GM18519 (cell line): Measurements from ENCODE around the gene POLD4.

ENCODE experiments used
- ATAC-seq: cut with Tn5 transposase; IDR thresholded peaks from one replicate; pipeline ENCODE4 v1.9.1; 2021; ENCODE audit warnings: mild to moderate bottlenecking, moderate library complexity; ENCODE audit not compliant: unreplicated experiment, low FRiP score

The POLD4 gene

DNA sequence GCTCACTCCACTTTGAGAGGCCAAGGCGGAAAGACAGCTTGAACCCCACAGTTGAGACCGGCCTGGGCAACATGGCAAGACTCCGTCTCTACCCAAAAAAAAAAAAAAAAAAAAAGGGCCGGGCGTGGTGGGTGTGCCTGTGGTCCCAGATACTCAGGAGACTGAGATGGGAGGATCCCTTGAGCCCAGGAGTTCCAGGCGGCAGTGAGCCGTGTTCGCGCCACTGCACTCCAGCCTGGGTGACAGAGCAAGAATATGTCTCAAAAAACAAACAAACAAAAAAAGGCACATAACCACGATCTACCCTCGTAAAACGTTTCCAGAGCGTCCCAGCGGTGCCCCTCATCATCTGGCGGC is 37.6 kb upstream of the POLD4 start:
- no peak for ATAC-seq

DNA sequence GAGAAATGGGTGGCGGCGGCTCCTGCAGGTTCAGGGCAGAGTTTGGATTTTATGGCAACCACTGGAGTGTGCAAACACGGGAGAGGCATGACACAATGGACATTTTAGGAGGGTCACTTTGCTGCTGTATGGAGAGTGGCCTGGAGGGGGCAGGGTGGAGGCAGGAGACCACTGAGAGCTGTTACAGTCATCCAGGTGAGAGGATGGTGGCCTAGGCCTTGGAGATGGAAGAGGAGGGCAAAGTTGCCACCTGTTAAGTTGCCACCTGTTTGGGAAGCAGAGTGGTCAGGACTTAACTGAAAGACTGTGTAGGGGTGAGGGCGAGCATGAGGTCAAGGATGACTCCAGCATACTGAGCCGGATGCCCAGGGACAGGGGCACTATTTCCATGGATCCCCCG is 36.1 kb upstream of the POLD4 start:
- no peak for ATAC-seq

DNA sequence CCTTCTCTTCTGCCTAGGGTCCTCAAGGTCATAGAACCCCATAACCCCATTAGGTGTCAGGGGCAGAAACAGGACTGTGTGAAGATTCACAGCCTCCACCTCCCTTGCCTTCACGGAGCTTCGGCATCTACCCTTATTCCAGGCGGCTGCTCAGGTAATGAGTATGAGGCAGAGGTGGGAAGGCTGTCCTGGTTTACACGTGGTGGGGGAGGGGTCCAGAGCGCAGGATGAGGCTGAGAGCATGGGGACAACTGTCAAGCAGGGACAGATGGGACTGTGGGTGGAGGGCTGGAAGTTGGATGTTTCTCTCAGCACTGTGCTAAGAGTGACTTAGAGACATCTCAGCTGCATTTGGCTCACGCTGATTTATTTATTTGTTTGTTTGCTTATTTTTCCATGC is 34.2 kb upstream of the POLD4 start:
- ATAC-seq, result no peak

DNA sequence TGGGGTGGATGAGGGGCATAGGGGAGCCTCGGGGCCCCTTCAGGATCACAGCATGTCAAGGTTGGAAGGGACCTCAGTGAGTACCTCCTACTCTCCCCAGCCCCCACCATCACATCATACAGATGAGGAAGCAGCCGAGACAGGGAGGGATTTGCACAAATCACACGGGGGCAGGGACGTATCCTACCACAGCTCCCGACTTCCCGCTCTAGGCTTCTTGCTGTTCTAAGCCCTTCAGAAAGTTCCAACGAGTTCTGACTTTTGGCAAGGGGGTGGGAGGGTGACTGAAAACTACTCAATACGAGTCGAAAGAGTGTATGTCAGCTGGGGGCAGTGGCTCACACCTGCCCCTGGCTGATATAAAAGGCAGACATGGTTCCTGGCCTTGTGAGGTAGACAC is 33.7 kb upstream of the POLD4 start:
- ATAC-seq, result no peak

DNA sequence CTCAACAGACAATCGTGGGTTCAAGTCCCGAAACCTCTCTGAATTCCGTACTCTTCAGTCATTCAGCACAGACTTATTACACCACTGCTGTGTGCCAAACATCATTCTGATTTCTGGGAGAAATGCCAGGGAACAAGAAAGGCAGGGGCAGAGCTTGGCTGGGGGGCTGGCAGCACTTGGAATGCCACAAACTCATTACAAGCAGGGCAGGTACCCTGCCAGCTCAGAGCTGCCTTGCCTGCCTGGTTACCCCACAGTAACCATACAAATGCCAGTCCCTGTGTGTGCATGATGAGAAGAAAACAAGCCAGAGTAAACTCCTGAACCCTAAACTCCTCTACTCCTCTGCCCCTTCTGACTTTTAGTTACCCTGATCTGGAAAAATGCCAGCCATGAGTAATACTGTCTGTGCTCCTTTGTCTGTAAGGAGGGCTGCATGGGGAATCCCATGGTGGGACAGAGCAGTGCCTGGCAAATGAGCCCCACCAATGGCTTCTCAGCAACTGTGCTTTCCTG is 31.6 kb upstream of the POLD4 start:
- ATAC-seq, result no peak

DNA sequence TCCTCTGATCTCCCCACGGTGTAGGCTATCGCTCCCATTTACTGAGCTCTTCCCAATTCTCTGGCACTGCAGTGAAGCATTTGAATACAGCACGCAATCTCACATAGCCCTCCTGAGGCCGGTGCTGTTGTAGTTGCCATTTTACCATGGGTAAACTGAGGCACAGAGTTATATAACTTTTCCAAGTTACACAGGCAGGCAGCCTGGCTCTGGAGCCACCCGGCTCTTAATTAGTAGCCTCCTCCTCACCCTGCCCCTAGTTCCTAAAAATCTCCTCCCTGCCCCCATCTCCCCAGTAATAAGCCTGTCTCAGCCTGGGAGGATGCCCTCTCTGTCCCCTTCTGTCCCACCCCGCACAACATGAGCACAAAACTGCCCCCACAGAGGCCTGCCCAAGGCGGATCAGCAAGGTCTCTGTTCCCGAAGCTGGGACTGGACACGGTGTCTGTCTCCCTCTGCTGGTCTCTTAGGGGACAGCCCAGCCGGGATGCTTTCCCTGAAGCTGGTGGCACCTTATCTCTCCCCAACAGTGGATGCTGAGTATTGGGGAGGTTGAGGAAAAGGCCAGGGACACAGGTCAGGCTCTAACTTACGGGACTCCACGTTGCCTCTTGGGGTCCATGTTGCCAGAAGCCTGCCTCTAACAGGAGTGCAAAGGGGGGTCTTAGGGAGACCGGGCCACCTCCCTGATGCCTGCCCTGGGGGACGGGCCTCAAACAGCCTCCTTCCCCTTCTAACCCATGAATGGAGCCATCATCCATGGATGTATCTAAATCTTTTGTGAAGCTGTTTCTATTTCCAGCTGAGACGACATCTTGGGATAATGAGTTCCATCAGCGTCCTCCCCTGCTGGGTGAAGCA is 29.2 kb upstream of the POLD4 start:
- no peak for ATAC-seq

DNA sequence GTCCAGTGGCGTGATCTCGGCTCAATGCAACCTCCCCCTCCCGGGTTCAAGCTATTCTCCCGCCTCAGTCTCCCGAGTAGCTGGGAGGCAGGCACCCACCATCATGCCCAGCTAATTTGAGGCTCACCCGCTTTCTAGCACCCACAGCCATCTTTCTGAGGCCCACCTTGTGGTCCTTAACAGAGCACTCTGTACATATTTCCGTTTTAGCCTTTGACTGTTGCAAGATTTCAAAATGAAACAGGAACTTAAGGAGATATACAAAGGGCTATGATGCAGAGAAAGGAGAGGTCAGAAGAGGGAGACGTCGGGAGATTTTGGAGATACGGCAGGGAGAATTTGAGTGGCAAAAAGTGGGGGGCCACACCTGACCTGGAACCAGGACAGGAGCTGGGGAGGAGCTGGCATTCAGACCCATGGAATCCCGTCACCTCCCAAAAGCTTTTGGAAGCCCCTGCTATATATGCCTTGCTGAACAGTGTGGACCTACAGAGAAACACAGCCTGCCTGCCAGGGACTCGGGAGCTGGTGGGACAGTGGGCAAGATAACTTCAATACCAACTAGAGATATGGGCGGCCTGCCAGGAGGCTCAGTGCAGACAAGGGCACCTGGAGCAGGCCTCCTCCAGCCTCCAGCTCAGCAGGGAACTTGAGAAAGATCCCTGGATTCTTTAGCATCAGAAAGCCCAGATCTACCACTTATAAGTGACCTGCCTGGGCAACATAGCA is 28.1 kb upstream of the POLD4 start:
- no peak for ATAC-seq

DNA sequence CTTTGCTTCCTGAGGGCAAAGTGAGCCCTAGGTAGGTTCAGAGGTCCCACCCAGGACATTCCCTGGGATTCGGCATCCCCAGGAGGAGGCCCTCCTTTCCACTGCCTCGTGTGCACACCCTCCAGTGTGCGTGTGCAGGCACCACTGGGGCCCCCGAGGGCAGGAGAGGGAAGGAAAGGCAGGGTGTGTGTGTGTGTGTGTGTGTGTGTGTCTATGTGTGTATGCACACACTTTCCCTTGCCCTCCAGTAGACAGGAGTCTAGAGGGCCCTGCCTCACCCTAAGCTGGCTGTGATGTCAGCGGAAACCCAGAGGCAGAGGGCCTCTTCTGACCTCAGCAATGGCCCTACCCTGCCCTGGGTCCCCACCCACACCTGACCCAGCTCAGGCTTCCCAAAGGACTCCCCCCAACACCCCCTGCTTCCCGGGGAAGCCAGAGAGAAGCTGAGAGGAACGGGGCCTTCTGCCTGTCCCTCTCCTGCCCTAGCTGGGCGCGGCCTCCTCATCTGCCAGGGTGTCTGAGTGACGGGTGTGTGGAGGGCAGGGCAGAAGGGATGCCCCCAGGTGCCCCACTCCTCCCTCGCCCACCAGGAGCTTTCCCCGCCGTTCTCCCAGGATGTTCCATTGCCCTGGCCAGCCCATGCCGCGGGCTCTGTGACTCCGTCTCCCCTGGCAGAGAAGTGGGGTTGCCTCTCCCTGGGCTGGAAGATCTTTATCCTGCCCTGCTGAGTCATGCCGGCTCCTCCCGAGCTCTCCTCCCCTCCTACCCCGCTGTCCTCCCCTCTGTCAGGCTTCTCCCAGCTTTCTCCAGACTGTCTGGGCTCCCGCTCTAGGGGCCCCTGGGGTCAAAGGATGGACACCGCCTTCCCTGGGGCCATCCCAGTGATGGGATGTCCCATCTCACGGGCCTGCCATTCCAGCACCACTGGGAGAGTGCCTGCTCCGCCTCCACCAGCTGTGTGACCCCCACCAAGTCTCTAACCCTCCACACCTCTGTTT is 26.0 kb upstream of the POLD4 start:
- no peak for ATAC-seq

DNA sequence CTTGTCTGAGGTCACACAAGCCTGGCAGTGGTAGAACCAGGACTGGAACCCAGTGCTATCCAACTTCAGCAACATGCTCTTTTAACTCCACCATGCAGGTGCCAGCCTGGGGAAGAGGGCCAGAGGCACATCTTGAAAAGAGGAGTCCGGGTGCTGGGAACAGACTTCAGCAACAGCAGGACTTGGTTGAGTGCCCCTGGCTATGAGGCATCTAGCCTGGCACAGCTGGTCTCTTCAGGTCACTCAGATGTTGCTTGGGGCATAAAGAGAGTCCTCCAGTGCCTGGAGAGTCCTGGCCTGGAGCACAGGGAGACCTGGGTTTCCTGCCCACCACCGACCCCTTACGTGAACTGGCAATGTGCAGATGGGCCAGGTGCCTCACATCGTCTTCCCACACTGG is 25.2 kb upstream of the POLD4 start:
- no peak for ATAC-seq

DNA sequence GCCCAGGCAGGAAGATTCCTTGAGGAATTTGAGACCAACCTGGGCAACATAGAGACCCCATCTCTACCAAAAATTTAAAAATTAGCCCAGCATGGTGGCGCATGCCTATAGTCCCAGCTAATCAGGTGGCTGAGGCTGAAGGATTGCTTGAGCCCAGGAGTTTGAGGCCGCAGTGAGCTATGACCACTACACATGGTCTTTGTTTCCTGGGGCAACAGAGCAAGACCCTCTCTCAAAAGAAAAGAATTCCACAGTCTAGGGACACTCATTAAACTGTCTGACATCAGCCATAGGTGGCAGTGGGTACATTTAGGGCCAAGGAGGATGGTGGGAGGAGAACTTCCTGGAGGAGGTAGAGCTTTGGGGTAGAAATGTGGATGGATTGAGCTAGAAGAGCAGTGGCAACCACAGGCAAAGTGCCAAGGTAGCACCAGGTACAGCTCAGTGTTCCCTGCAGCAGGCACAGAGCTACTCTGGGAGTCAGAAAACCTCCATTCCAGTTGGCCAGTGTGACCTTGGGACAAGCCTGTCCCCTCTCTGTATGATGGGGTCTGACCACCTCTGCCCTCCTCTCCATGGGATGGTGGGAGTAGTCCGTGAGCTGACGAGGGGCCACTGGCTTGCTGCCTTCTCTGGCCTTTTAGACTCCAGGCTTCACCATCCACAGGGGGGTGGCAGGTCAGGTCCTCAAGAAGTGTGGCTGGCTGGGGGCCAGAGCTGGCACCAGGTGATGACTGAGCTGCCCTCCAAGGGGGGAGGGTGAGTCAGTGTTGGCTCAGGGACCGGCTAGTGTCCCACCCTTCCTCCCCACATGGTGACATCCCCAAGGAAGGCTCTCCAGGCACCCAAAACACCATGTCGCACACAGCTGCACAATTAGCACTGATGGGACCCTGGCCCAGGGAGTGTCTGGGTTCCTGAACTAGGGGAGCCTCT is 23.8 kb upstream of the POLD4 start:
- ATAC-seq, result no peak

DNA sequence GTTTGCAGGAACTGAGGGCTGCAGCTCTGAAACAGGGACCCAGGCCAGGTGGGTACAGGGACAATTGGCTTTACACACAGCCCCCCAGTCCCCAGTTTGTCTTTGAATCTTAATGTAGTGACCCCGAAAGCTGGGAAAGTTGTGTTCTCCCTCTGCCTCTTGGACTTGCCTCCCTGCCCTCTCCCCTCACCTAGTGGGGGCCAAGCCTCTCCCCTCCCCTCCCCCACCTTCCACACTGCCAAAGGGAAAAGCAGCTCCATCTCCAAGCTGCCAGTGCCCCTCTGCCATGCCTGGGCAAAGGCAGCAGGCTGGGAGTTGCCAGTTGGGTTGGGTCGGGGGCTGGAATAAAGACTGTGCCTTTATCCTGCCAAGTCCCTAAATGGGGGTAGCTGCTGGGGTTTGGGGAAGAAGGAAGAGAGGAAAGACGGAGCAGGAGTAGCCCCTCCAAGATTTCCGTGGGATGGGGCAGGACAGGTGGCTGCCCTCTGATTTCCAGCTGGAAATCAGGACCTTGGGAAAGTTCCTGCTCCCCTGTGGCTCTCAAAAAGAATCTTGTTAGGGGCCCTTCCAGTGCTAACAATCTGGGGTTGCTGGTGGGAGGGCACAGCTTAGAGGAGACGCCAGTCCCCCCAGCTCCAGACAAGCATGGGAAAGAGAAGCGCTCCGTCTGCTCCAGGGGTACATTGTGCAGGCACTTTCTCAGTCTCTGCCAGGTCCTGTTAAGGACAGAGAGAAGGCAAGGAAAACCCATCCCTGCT is 22.9 kb upstream of the POLD4 start:
- ATAC-seq, result no peak

DNA sequence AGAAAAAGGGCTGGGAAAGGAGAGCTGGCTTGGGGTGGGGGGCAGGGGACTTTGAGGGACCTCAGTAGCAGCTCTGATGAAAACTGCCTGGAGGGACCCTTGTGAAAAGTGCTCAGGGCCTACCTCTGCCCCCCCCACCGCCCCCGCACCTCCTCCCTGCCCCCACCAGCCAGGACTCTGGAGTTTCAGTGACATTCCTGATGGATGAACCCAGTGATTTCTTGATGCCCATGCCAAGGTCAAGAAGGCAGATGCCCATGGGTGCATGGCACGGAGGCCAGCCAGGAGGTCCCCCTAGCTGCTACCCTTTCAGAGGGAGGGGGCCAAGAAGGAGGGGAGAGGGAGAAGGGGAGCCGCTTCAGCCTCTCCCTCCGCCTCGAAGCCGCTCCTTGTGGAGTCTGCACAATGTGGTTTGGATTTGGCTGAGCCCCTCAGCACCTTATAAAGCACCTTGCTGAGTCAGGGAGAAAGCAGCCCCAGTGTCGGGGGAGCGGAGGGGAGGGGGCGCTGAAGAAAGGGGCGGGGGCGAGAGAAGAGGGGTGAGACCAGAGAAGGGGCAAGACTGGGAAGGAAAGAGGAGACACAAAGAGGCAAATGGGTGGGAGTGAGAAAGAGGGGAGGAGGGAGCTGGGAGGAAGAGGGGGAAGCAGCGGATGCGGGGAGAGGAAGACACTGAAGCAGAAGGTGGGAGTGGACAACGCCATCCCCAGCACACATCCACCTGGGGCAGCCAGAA is 22.1 kb upstream of the POLD4 start:
- ATAC-seq, result no peak

DNA sequence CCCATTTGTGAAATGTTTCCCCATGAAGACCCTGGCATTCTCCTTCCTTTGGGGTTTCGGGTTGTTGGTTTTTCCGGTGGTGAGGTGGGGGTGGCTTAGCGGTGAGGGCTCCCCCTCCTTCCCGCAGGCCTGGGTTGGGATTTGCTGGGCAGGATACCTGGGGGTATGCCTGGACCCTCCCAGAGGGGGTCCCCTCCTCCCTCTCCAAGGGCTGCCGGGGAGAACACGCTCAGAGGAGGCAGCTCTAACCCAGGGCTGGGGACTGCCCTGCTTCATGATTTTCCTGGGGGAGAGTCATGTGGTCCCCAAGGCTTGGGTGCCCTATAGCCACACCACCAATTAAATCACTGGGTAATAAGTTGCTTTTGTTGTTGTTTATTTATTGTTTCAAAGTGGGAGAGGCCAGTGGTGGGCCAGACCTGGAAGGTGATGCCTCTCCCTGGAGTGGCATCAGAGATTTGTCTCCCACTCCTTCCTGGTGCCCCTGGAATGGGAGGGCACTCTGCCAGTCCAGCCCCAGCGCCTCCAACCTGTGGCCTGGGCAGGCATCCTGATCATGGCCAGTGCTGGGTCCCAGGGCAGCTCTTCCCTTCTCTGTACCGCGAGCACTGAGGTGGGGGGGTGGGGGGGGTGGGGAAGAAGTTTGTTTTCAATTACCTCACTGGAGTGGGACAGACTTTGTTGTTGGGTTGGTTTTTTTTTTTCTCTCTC is 21.4 kb upstream of the POLD4 start:
- no peak for ATAC-seq

DNA sequence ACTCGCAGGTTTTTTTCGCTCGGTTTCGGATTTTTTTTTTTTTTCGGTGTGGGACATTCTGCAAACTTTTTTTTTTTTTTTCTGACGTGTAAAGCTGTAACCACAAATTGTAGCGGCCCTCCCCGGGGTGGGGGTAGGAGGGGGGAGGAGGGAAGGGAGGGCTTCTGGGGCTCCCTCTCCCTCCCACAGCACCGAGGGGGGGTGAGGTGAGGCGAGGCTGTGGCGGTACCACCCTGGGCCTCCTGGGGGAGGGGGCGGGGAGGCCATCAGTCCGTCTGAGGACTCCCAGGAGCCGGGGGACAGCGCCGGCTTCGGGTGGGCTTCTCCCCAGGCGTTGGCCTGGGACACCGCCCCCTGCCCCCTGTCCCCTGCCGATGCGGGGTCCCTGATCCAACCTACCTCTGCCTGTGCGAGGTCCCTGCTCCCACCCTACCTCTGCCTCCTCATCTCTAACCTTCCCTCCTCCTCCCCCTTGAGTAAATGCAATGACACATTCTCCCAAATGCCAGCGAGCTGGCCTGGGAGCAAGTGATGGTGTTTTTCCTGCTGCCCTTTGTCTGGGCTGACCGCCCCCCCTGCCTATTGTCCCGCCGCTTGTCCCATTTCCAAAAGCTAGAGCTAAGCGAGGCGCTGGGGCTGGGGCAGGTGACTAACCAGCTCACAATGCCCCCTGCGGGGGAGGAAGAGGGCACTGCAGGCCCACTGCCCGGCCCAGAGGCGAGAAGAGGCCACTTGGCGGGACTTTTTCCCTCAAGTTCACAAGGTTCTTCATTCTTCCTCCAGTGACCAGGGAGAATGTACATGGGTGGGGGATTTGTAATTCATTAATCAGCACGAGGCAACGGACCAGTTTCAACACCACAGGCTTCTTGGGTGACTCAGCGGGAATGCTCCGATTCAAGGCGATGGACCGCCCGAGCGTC is 20.6 kb upstream of the POLD4 start:
- no peak for ATAC-seq

DNA sequence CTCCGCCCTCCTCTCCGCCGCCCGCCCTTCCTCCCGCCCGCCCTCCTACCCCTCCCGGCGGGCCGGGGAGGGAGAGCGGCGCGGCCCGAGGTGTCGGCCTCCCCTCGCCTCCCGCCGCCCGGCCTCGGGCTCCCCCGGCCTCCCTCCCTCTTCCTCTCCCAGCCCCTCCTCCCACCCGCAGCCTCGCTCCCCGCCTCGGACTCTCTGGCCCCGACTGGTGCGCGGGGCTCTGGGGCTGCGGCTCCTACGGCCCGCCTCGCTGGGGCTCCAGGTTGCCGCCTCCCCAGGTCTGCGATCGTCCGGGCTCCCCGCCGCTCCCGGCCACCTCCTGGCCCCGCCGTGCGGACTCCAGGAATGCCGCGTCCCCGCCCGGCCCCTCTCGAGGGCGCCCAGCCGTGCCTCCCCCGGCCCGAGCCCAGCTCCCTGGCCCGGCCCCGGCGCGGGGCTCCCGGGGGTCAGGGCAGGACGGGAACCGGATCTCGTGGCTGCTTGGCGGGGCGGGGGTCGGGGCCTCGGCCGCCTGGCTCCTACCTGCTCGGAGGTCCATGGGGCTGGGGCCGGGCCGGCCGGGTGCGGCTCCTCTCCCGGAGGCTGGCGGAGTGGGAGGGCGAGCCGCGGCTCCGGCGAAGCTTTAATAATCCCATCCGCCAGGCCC is 19.8 kb upstream of the POLD4 start, which contains the start of gene CLCF1:
Gene CLCF1 (minus strand): TSS at position 606 of the 655 bp plus-strand sequence. CDS start 59 bp downstream, at position 547.
- no peak for ATAC-seq
